Small intestine (tissue), 16 donors: Measurements from ENCODE around the gene ORM2. TPM values are rescaled to one million over a fixed set of nuclear protein-coding genes. Genes with fewer than 3 reads are reported as not detected.
"Not testable (repeated sequence)": the region's sequence is repeated elsewhere in the genome, so short reads cannot be mapped to it uniquely, and the experiment has no call there.

Source experiments
- DNase-seq, 2 donors: peaks; one replicate each; pipeline versions ENCODE4 v3.0.0 to v3.0.0-alpha.2; 2013
- FAIRE-seq: peaks from 2 replicates; lab custom pipeline; 2012; peaks lifted over from hg19 to GRCh38; lab: Jason Lieb, UNC
- H3K27ac ChIP-seq, 3 donors: one replicate each; pipeline ENCODE4 v1.5.1; 2013; ENCODE audit warnings: low read length in 2 of 3, mild to moderate bottlenecking in 2 of 3, control low read depth in 1 of 3, inconsistent platforms in 1 of 3, low read depth in 1 of 3, moderate library complexity in 1 of 3
- H3K27me3 ChIP-seq, 3 donors: one replicate each; pipeline ENCODE4 v1.6.1; 2013; ENCODE audit warnings: low read length in 3 of 3, inconsistent platforms in 1 of 3; ENCODE audit not compliant: control insufficient read depth in 3 of 3, insufficient read depth in 3 of 3
- H3K36me3 ChIP-seq, 3 donors: one replicate each; pipeline ENCODE4 v1.6.1; 2013; ENCODE audit warnings: low read length in 3 of 3, inconsistent platforms in 1 of 3, low read depth in 1 of 3, mild to moderate bottlenecking in 1 of 3, moderate library complexity in 1 of 3; ENCODE audit not compliant: control insufficient read depth in 3 of 3, insufficient read depth in 2 of 3
- H3K4me1 ChIP-seq, 3 donors: one replicate each; pipeline ENCODE4 v1.6.1; 2013; ENCODE audit warnings: low read length in 2 of 3, inconsistent platforms in 1 of 3, low read depth in 1 of 3, mild to moderate bottlenecking in 1 of 3, moderate library complexity in 1 of 3; ENCODE audit not compliant: control insufficient read depth in 3 of 3, insufficient read depth in 2 of 3
- H3K4me3 ChIP-seq, 3 donors: one replicate each; pipeline ENCODE4 v1.5.1; 2013; ENCODE audit warnings: low read length in 3 of 3, control low read depth in 1 of 3, inconsistent platforms in 1 of 3, low read depth in 1 of 3, mild to moderate bottlenecking in 1 of 3, moderate library complexity in 1 of 3
- H3K9me3 ChIP-seq, 2 donors: one replicate each; pipeline ENCODE4 v1.6.1; 2013; ENCODE audit warnings: low read depth in 1 of 2, low read length in 1 of 2; ENCODE audit not compliant: control insufficient read depth in 2 of 2, insufficient read depth in 1 of 2
- WGBS, 3 donors: extraction: QIAGEN DNeasy Blood & Tissue Kit; methylation state at CpG; one replicate each; pipeline ENCODE4 v1.1.7; 2013; 5-methylcytosine and 5-hydroxymethylcytosine counted together
- long read RNA-seq, 10 donors: transcript quantifications; one replicate each; lab custom pipeline, GENCODE V29; 2026
- polyA plus RNA-seq, 4 donors: library from polyadenylated mRNA; stranded (reverse) in 3 of 4; unstranded in 1 of 4; fragments of 200-250 nt in 3 of 4; fragments of 120-200 nt in 1 of 4; gene quantifications; one replicate each; pipeline versions ENCODE4 v1.2.1 to v1.2.3, GENCODE V29; 2013
- donor health status: healthy with polysubstance abuse.
- donor health status: control.
- donor health status: control.
- donor health status: Bipolar disorder and iron deficiency.
- donor health status: healthy.

The ORM2 gene
- under 1 TPM in 1 of 4 donors, not detected in 3; 0.28 TPM for polyA plus RNA-seq
- long read RNA-seq, donor 1, partial matches to known transcripts: 0 of 1 reads
- long read RNA-seq, donor 1, other reads (novel, unspliced or antisense): 0 of 1 reads
- long read RNA-seq, donor 2: 0 reads
- long read RNA-seq, donor 3: 0 reads
- long read RNA-seq, donor 4: 0 reads
- long read RNA-seq, donor 5: 0 reads
- long read RNA-seq, donor 6: 0 reads
- long read RNA-seq, donor 7: 0 reads
- long read RNA-seq, donor 8, partial matches to known transcripts: 0 of 1 reads
- long read RNA-seq, donor 8, other reads (novel, unspliced or antisense): 0 of 1 reads
- long read RNA-seq, donor 9: 0 reads
- long read RNA-seq, donor 10: 0 reads

DNA sequence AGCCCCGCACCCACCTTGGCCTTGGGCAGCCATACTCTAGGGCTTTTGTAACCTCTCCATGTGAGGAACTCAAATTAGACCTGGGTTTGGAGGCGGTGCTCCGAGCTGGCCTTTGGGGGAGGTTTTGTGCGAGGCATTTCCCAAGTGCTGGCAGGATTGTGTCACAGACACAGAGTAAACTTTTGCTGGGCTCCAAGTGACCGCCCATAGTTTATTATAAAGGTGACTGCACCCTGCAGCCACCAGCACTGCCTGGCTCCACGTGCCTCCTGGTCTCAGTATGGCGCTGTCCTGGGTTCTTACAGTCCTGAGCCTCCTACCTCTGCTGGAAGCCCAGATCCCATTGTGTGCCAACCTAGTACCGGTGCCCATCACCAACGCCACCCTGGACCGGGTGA lies at the start of gene ORM2:
ORM2 (plus strand) TSS at position 245 of the 398 bp plus-strand sequence; CDS start at position 281, 36 bp downstream.
- H3K4me3 ChIP-seq, FAIRE-seq, H3K27ac ChIP-seq: not testable (repeated sequence)

GRCh38 chr9:114280636-114281472 lies 48.8 kb upstream of the ORM2 start:
- peaks cover 0 to 4% (median 0%) of the 10 kb centered on the region in 3 donors for H3K4me1 ChIP-seq
- FAIRE-seq: no peak
- DNase-seq: no peak
- 70 to 86% (median 79%) methylated on average over 8 of the region's 8 CpGs for WGBS, 3 donors
- H3K4me3 ChIP-seq: no peak overlapping the region
- no peaks in the 10 kb centered on the region for H3K9me3 ChIP-seq
- H3K27me3 ChIP-seq: no peaks in the 10 kb centered on the region
- H3K27ac ChIP-seq: peak overlapping the region in 1 of 3 donors; percentile 12
- peaks cover 0 to 85% (median 0%) of the 10 kb centered on the region in 3 donors for H3K36me3 ChIP-seq

More for the DNA sequence above, at the start of gene ORM2:
- 67 to 100% methylated on average over 1 of the region's 10 CpGs; no CpG with 5 or more reads in 1 of the 3 donors for whole genome bisulfite sequencing, 3 donors
- not testable (repeated sequence) for DNase-seq, H3K27me3 ChIP-seq, H3K36me3 ChIP-seq, H3K9me3 ChIP-seq, H3K4me1 ChIP-seq

GRCh38 chr9:114281473-114282103 lies 48.1 kb upstream of the ORM2 start:
- Histone ChIP-seq H3K36me3 (peaks cover 0 to 84% (median 0%) of the 10 kb centered on the region in 3 donors), H3K4me3 (no peak overlapping the region), H3K27me3 (no peaks in the 10 kb centered on the region), H3K27ac (no peak overlapping the region), H3K4me1 (peaks cover 0 to 4% (median 0%) of the 10 kb centered on the region in 3 donors), H3K9me3 (no peaks in the 10 kb centered on the region)
- no peak for FAIRE-seq
- peak; percentile 20 to 25 for DNase-seq
- 27 to 58% (median 41%) methylated on average over 12 of the region's 12 CpGs for WGBS, 3 donors

DNA sequence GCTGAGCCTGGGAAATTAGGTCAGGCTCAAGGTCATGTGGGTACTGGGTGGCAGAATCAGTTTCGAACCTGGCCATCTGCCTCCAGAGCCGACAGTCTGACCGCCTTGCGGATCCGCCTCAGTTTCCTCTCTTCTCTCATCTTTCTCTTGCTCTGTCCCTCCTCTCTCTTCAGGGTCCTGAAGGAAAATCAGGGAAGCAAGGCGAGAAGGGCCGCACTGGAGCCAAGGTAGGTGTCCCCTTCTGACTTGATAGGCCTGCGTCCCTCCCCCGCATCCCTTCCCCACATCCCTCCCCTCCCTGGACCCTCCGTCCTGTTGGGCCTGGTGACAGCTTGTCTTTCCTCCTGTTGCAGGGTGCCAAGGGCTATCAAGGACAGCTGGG lies 47.6 kb upstream of the ORM2 start:
- DNase-seq (no peak), FAIRE-seq (no peak)
- Histone ChIP-seq H3K4me1 (peaks cover 0 to 4% (median 0%) of the 10 kb centered on the region in 3 donors), H3K27me3 (no peaks in the 10 kb centered on the region), H3K9me3 (no peaks in the 10 kb centered on the region), H3K4me3 (no peak overlapping the region), H3K27ac (no peak overlapping the region), H3K36me3 (peaks cover 0 to 83% (median 0%) of the 10 kb centered on the region in 3 donors)
- WGBS, 3 donors: 43 to 83% (median 55%) methylated on average over 10 of the region's 10 CpGs

DNA sequence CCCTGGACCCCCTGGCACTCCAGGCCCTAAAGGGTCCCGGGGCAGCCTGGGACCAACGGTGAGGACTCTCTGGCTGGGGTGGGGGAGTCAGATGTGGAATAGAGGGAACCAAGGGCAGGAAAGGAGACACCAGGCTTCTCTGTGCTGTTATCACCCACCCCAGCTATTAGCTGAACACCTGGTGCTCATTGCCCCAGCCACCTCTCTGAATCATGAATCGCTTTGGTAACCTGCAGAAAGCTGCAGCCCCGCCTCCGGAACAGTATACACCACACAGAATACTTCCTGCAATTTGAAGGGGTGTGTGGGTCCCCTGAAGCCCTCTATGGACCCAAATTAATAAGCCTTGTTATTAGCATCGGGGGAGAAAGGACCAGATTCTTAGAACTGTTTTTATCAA lies 47.2 kb upstream of the ORM2 start:
- no peak overlapping the region for H3K27ac ChIP-seq
- H3K4me3 ChIP-seq: no peak overlapping the region
- no peaks in the 10 kb centered on the region for H3K9me3 ChIP-seq
- no peaks in the 10 kb centered on the region for H3K27me3 ChIP-seq
- H3K36me3 ChIP-seq: peaks cover 0 to 83% (median 0%) of the 10 kb centered on the region in 3 donors
- DNase-seq (no peak), FAIRE-seq (no peak)
- peaks cover 0 to 4% (median 0%) of the 10 kb centered on the region in 3 donors for H3K4me1 ChIP-seq
- WGBS, 3 donors: 12 to 60% (median 35%) methylated on average over 6 of the region's 6 CpGs

- peak in 1 of 2 donors; percentile 6 for DNase-seq
- Histone ChIP-seq H3K9me3 (no peaks in the 10 kb centered on the region), H3K27ac (no peak overlapping the region), H3K4me1 (peaks cover 0 to 4% (median 0%) of the 10 kb centered on the region in 3 donors), H3K36me3 (peaks cover 0 to 86% (median 0%) of the 10 kb centered on the region in 3 donors), H3K27me3 (no peaks in the 10 kb centered on the region), H3K4me3 (no peak overlapping the region)
- no peak for FAIRE-seq
- 42 to 58% (median 47%) methylated on average over 5 of the region's 5 CpGs for WGBS, 3 donors
Observed at GRCh38 chr9:114282926-114283325, 46.7 kb upstream of the ORM2 start.

- FAIRE-seq: no peak
- DNase-seq: no peak
Observed at GRCh38 chr9:114283551-114284111, 46.0 kb upstream of the ORM2 start.

More at GRCh38 chr9:114283551-114284111, 46.0 kb upstream of the ORM2 start:
- Histone ChIP-seq H3K9me3 (no peaks in the 10 kb centered on the region), H3K36me3 (peaks cover 0 to 90% (median 0%) of the 10 kb centered on the region in 3 donors), H3K27ac (no peak overlapping the region), H3K4me1 (peaks cover 0 to 4% (median 0%) of the 10 kb centered on the region in 3 donors), H3K4me3 (no peak overlapping the region), H3K27me3 (no peaks in the 10 kb centered on the region)
- WGBS, 3 donors: 89 to 90% (median 89%) methylated on average over 14 of the region's 14 CpGs
